Esophagus mucosa (tissue), 1 donor: ENCODE results near the gene CYB561D1. TPM values are rescaled to one million over a fixed set of nuclear protein-coding genes. Genes with fewer than 3 reads are reported as not detected.

Experiments
- ATAC-seq: fragments of 200-7000 bp; cut with Tn5 transposase; one replicate; pipeline ENCODE4 v1.9.1; 2020
- total RNA-seq: library from RNA; stranded (reverse); gene quantifications from one replicate; pipeline ENCODE4 v1.2.4, GENCODE V29; 2023
- donor health status: DM: yes; HTN: yes; CAD: no.

Gene CYB561D1
- total RNA-seq, 1 donor from 2014 or later: 7.2 TPM

DNA sequence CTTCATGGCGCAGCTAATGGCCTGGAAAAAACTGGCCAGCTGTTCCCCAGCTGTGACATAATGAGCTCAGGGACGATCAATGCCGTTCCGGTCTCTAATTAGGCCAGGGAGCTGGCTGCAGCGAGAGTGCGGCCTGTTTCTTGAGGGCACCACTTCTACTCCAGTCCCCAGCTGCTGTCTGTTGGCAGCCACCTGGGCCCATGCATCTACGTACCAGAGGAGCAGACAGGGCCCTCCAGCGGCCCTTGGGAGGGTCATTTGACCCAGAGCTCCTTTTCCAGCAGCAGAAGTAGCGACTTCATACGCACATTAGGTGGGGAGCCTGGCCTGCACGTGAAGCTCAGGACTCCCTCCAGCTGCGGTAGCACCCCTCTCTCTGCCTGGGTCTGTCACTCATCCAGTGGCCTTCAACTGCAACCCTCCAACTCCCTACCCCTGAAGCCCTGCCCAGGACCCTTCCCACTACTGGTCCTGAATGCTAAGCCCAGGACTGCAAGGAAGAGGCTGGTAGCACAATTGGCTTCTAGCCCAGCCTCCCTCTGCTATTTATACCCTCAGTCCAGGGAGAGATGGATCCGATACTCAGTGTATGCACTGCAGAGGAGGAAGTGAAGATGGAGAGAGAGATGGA lies 36.7 kb downstream of the CYB561D1 start:
- no peak for ATAC-seq

DNA sequence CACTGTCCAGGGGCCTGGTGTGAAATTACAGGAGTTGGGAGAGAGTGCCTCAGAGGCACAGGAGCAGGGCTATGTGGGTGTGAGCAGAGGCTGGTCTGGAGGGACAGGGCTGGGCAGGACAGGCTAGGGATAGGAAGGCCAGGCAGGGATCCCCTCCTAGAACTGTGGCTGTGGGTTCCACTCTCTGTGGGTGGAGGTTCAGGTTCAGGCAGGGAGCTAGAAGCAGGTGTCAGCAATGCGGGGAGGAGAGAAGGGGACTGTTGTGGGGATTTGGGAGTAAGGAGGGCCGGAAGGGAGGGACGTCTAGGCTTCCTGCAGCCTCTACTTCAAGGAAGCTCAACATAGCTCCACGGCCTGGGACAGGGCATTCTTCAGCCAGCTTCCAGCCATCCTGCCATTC lies 37.5 kb downstream of the CYB561D1 start:
- no peak for ATAC-seq

- ATAC-seq: no peak
These were observed 38.0 kb downstream of the CYB561D1 start for GRCh38 chr1:109531826-109532364.

GRCh38 chr1:109532365-109533136 lies 38.7 kb downstream of the CYB561D1 start:
- peak; percentile 85 for ATAC-seq

- ATAC-seq: no peak
These were observed 40.5 kb downstream of the CYB561D1 start for GRCh38 chr1:109534307-109534858.

DNA sequence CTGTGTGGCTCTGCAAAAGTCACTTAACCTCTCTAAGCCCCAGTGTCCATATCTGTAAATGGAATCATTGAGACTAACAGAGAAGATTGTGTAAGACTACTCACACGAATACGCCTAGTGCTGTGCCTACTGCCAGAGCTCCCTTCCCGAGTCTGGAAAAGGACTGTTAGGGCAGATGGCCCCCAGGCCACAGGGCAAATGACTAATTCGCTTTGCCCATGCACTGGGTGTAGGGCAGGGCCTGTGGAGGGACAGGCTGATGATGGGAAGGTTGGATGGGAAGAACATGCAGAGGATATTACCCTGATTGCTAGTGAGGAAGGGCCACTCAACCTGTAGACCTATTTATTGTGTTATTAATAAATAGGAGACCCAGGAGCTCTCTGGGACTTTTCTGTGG lies 41.6 kb downstream of the CYB561D1 start:
- ATAC-seq: no peak

DNA sequence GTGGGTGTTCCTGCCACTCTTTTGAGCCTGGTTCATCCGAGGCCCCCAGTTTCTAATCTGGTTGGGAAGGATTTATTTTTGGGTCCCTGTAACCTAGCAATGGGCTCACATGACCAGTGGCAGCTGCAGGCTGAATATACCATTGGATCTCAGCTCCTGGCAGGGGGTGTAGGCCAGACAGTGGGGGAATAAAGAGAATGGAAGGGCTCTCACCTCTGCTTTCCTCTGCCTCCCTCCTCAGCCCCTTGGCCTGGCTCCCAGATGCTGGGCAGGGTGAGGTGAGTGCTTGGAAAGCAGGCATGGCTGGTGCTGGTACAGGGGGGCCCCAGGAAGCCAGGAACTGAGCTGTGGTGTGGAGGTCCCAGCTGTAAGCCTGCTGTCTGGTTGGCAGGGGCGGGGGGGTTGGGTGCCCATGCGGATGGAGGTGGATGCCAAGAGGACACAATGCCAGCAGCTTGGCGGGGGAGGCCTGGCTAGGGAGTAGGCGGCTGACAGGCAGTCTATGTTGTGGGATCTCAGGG lies 42.1 kb downstream of the CYB561D1 start:
- no peak for ATAC-seq

DNA sequence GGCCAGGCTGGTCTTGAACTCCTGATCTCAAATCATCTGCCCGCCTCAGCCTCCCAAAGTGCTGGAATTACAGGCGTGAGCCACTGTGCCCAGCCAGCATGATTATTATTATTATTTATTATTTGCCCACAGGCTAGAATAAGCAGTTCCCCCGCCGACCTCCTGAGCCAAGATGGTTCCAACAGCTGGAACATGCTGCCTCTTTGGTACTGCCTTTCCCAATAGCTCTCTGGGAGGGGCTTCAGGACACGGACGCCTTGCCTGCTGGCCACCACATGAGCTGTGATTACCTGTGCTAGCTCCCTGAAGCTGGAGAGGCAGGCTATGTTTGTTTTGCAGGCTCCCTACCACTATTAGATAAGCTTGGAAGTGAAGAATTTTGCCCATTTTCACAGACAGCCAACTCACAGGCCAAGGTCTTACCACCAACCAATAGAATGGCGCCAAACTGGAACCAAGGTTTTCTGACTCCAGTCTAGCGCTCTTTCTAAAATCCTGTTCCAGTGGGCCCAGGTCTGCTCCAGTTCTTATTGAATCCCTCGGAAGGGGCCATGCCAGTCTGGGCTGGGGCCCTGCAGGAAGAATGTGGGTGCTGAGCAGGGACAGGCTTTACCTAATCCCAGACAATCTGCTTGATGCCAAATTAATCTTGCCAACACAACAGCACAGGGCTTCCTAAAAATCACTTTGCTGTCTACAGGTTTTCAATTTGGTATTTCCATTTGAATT lies 43.7 kb downstream of the CYB561D1 start:
- ATAC-seq: no peak

DNA sequence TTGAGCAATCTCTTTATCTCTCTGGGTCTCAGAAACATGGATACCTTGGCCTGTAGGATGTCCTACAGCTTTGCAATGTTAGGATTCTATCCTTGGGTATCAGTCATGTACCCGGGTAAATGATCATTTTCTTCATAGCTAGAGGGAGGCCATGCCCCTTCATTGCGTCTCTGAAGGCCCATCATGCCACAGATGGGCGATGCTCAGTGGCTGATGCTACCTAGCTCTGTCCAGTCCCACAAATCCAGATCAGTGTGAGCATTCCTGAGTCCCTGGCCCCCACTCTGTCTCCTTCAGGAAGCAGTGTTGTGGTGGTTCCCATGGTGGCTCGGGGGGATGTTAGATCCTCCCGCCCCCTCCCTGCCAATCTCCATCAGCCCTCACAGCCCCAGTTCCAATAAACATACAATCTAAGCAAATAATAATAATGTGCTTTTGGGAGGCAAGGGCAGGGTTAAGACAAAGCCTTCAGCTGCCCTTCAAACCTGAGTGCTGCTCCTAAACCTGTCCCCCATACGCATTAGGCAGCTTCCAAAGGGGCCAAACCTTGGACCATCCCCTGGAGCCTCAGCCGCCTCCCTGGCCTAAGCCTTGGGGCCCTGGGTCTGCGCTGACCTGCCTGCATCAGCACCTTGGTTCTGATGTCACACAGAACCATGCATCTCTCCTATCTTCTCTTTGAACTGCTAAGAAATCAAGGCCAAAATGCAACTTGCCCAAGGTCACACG lies 45.1 kb downstream of the CYB561D1 start:
- no peak for ATAC-seq

DNA sequence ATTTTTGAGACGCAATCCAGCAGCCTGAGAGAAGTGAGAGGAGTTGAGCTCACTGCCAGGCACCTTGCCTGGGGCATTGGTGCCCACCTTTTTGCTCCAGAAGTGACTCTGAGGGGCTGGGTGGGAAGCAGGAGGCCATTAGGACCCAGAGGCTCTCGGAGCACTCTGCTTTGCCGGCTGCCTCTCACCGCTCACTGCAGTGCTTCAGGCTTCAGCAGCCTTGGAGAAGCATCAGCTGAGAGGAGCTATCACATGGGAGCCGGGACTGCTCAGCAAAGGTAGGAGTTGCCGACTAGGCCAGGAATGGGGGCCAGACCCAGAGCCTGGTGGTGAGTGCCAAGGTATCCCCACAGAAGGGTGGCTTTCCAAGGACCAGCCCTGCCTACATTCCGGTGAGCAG lies 45.8 kb downstream of the CYB561D1 start, which contains the start of gene GPR61:
GPR61 (plus strand) TSS at position 197 of the 400 bp plus-strand sequence. CDS start 3,151 bp downstream, outside the sequence.
- ATAC-seq: no peak

- no peak for ATAC-seq
These were observed 47.2 kb downstream of the CYB561D1 start for GRCh38 chr1:109541102-109541501.

GRCh38 chr1:109542657-109543056 lies 48.8 kb downstream of the CYB561D1 start:
- no peak for ATAC-seq

DNA sequence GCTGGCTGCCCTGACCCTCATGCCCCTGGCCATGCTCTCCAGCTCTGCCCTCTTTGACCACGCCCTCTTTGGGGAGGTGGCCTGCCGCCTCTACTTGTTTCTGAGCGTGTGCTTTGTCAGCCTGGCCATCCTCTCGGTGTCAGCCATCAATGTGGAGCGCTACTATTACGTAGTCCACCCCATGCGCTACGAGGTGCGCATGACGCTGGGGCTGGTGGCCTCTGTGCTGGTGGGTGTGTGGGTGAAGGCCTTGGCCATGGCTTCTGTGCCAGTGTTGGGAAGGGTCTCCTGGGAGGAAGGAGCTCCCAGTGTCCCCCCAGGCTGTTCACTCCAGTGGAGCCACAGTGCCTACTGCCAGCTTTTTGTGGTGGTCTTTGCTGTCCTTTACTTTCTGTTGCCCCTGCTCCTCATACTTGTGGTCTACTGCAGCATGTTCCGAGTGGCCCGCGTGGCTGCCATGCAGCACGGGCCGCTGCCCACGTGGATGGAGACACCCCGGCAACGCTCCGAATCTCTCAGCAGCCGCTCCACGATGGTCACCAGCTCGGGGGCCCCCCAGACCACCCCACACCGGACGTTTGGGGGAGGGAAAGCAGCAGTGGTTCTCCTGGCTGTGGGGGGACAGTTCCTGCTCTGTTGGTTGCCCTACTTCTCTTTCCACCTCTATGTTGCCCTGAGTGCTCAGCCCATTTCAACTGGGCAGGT lies 49.5 kb downstream of the CYB561D1 start:
- no peak for ATAC-seq

DNA sequence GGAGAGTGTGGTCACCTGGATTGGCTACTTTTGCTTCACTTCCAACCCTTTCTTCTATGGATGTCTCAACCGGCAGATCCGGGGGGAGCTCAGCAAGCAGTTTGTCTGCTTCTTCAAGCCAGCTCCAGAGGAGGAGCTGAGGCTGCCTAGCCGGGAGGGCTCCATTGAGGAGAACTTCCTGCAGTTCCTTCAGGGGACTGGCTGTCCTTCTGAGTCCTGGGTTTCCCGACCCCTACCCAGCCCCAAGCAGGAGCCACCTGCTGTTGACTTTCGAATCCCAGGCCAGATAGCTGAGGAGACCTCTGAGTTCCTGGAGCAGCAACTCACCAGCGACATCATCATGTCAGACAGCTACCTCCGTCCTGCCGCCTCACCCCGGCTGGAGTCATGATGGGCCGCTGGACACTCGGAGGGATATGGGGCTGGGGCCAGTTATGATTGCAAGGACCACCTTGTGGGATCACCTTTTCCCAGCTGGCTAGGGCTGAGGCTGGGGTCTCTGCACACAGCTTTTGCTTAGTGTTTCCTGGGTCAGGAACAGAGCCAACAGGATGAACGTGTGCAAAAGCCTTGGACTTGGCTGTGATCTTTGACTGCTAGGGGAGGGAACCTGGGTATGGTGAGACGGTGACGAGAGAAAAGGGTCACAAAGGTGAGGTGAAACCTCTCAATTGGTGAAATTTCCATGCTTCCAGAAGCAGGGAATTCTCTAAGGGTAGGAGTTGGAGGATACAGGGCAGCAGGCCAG lies 50.3 kb downstream of the CYB561D1 start:
- no peak for ATAC-seq

GRCh38 chr1:109546311-109547109 lies 52.6 kb downstream of the CYB561D1 start:
- peak; percentile 72 for ATAC-seq

GRCh38 chr1:109547463-109548320 lies 53.8 kb downstream of the CYB561D1 start:
- ATAC-seq: peak; percentile 8

GRCh38 chr1:109548321-109549267 lies 54.7 kb downstream of the CYB561D1 start, which contains the start of gene GNAI3:
TSS of gene GNAI3 (plus strand) at chr1:109548615. CDS start at chr1:109548721, 106 bp downstream.
- ATAC-seq: peak; percentile 97
